Upper lobe of right lung (tissue), 1 donor: ENCODE data around the gene TRAF6. TPM values are rescaled to one million over a fixed set of nuclear protein-coding genes. Genes with fewer than 3 reads are reported as not detected.

ENCODE experiments used
- ATAC-seq: fragments of 200-7000 bp; cut with Tn5 transposase; one replicate; pipeline ENCODE4 v1.9.1; 2020; ENCODE audit warnings: mild to moderate bottlenecking, moderate library complexity
- DNase-seq: peaks from one replicate; pipeline ENCODE4 v3.0.0-alpha.2; 2020
- H3K27ac ChIP-seq: fragments of 200-600 bp; one replicate; pipeline ENCODE4 v1.8.0; 2022
- H3K27me3 ChIP-seq: fragments of 200-600 bp; one replicate; pipeline ENCODE4 v1.8.0; 2022; ENCODE audit warnings: mild to moderate bottlenecking
- H3K36me3 ChIP-seq: fragments of 200-600 bp; one replicate; pipeline ENCODE4 v1.8.0; 2022
- H3K4me1 ChIP-seq: fragments of 200-600 bp; one replicate; pipeline ENCODE4 v1.8.0; 2022
- H3K4me3 ChIP-seq: fragments of 200-600 bp; one replicate; pipeline ENCODE4 v1.8.0; 2022; ENCODE audit warnings: mild to moderate bottlenecking
- H3K9me3 ChIP-seq: fragments of 200-600 bp; one replicate; pipeline ENCODE4 v1.8.0; 2022
- CTCF ChIP-seq: fragments of 200-600 bp; IDR thresholded peaks from one replicate; pipeline ENCODE4 v1.8.0; 2022; ENCODE audit warnings: antibody characterized with exemption
- intact Hi-C: fragments of 100-400 bp; cut with DNase I; formaldehyde crosslinking; loops from one replicate; pipeline ENCODE4 v1.11.0; 2022
- total RNA-seq: library from RNA; stranded (reverse); fragmentation: NEBNext Ultra II Directional; extraction: Animal tissue kit (Norgen Biotek cat#: 25700); gene quantifications from one replicate; pipeline ENCODE4 v1.2.1, GENCODE V29; 2021
- donor health status: DM: no; HTN: yes; CAD: no; lungs with severe emphysema.

TRAF6 gene
- total RNA-seq, 1 donor from 2014 or later: 13.5 TPM

- H3K9me3 ChIP-seq: no peaks in the 10 kb centered on the region
- H3K4me1 ChIP-seq: peaks cover 21% of the 10 kb centered on the region
- H3K36me3 ChIP-seq: peaks cover 7% of the 10 kb centered on the region
- intact Hi-C loops: no loop called here
- DNase-seq (no peak), ATAC-seq (peak; percentile 4)
- H3K4me3 ChIP-seq: no peak overlapping the region
- no peak for TF ChIP-seq CTCF
- no peaks in the 10 kb centered on the region for H3K27me3 ChIP-seq
- H3K27ac ChIP-seq: no peak overlapping the region
These were observed 62.1 kb downstream of the TRAF6 start for GRCh38 chr11:36447947-36448346.

DNA sequence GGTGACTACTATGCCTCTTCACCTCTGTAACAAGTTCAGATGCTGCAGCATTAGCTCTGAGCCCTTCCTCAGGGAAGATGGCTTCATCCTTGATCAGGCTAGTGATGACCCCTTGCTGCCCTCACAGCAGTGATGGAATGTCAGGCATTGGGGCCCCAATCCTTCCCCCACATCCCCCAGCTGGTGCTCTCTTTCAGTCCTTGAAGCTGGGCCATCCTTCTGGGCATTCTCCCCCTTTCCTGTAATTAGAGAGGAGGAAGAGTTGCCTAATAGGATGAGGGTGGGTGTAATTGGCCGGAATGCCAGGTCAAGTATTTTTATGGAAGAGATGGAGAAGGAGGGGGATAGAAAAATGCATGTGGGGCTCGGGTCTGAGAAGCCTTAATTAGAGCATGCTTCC is 62.6 kb downstream of the TRAF6 start:
- H3K27ac ChIP-seq: no peak overlapping the region
- DNase-seq: no peak
- TF ChIP-seq CTCF: no peak

DNA sequence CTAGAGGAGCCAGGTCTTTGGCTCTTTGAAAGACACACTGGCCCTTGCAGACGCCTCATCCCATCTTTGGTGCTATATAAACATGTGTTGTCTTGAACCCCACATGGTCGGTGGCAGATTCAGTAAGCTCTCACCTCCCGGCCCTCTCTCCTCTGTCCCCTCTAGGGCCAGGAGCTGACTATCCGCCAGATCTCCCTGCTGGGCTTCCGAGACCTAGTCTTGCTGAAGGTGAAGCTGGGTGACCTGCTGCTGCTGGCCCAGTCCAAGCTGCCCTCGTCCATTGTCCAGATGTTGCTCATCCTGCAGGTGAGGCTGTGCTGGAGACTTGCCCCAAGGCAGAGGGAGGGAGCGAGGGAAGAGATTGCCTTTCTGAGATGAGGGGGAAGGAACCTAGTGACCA is 63.9 kb downstream of the TRAF6 start:
- Histone ChIP-seq H3K4me1 (peaks cover 21% of the 10 kb centered on the region), H3K4me3 (no peak overlapping the region), H3K9me3 (no peaks in the 10 kb centered on the region), H3K27ac (no peak overlapping the region), H3K36me3 (peaks cover 2% of the 10 kb centered on the region), H3K27me3 (no peaks in the 10 kb centered on the region)
- ATAC-seq (no peak), DNase-seq (no peak)
- intact Hi-C loops: no loop called here
- TF ChIP-seq CTCF: no peak

More for the DNA sequence above, 62.6 kb downstream of the TRAF6 start:
- Histone ChIP-seq H3K4me3 (no peak overlapping the region), H3K9me3 (no peaks in the 10 kb centered on the region), H3K36me3 (peaks cover 7% of the 10 kb centered on the region), H3K27me3 (no peaks in the 10 kb centered on the region), H3K4me1 (peaks cover 21% of the 10 kb centered on the region)
- intact Hi-C loops: no loop called here
- ATAC-seq: no peak

GRCh38 chr11:36443661-36444060 is 66.4 kb downstream of the TRAF6 start:
- Histone ChIP-seq H3K4me3 (no peak overlapping the region), H3K27ac (no peak overlapping the region), H3K36me3 (no peaks in the 10 kb centered on the region), H3K27me3 (no peaks in the 10 kb centered on the region), H3K4me1 (no peaks in the 10 kb centered on the region), H3K9me3 (no peaks in the 10 kb centered on the region)
- no peak for ATAC-seq
- DNase-seq: no peak
- intact Hi-C loops: no loop called here
- no peak for TF ChIP-seq CTCF

GRCh38 chr11:36441610-36442208 is 68.4 kb downstream of the TRAF6 start:
- Histone ChIP-seq H3K36me3 (no peaks in the 10 kb centered on the region), H3K27me3 (no peaks in the 10 kb centered on the region), H3K4me1 (peaks cover 5% of the 10 kb centered on the region), H3K4me3 (no peak overlapping the region), H3K9me3 (no peaks in the 10 kb centered on the region), H3K27ac (no peak overlapping the region)
- DNase-seq (no peak), ATAC-seq (no peak)
- intact Hi-C loops: no loop called here
- TF ChIP-seq CTCF: no peak

- no peaks in the 10 kb centered on the region for H3K9me3 ChIP-seq
- no peak overlapping the region for H3K4me3 ChIP-seq
- no peaks in the 10 kb centered on the region for H3K27me3 ChIP-seq
- ATAC-seq (no peak), DNase-seq (no peak)
- no peak for TF ChIP-seq CTCF
- intact Hi-C loops: no loop called here
- peaks cover 5% of the 10 kb centered on the region for H3K4me1 ChIP-seq
- H3K27ac ChIP-seq: no peak overlapping the region
- no peaks in the 10 kb centered on the region for H3K36me3 ChIP-seq
These were observed 71.9 kb downstream of the TRAF6 start for GRCh38 chr11:36438126-36438525.
